ENCODE results near the gene PLXND1.
"Not testable (repeated sequence)": the region's sequence is repeated elsewhere in the genome, so short reads cannot be mapped to it uniquely, and the experiment has no call there.

Gene PLXND1

DNA sequence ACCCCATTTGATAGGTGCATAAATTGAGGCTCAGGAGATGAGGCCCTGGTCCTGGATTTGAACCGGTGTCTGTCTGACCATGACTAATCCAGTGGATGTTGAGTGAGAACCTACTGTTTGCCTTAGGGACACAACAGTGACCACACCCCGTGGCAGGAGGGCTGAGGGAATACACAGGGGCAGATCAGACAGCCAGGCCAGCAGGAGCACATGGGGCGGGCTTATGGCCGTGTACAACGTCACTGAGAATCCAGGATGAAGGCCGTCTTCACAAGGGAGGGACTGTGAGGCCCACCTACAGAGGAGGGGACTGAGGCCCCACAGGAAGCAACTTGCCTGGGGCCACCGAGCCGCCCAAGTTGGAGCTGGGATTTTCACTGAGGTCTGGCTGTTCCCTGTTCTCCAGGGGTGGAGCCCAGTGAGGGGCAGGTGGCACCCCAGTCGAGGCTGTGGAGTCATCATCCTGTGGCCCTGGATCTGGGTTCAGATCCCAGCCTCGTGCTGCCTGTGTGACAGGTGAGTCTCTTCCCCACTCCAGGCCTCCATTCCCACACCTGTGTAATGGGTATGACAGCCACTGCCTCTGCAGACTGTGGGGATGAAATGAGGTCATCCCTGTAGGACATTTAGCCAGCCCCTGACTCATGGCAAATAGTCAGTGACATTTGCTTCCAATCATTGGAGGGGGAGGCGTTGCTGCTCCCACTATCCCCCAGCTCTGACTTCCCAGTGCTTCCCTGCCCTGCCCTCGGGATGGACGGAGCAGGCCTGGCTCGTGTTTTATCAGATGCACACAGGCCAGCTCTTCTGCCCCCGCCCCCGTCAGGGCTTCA, 6.3 kb upstream of the PLXND1 start:
- no peak for DNase-seq

DNA sequence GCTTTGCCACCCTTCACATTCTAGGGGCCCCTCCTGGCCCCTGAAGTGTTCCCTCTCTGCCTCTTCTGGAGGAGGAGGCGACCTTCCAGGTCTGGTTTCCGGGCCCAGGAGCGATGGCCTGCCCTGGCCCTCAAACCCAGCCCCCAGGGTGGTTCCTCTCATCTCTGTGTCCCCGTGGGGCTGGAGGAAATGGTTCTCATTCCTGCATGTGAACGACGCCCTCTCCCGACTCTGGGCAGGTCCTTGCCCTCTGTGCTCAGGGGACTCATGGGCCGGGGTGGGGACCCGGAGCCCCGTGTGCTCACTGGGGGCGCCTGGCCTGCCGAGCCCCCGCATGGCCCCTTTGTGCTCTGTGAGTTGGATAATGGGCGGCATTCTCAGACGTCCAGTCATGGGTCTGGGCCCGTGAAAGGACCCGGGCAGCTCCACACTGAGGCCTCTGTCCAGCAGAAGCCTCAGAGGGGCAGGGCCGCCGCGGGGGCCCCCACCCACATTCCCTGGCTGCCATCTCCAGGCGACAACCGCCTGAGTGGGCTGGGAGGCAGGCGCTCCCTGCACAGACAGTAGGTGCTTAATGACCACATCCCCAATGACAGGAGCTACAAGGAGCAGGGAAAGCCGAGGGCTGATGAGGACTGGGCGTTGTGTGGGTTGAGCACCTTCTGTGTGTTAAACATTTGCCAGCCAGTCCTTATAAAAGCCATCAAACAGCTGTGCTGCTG, 5.5 kb upstream of the PLXND1 start:
- DNase-seq = no peak

DNA sequence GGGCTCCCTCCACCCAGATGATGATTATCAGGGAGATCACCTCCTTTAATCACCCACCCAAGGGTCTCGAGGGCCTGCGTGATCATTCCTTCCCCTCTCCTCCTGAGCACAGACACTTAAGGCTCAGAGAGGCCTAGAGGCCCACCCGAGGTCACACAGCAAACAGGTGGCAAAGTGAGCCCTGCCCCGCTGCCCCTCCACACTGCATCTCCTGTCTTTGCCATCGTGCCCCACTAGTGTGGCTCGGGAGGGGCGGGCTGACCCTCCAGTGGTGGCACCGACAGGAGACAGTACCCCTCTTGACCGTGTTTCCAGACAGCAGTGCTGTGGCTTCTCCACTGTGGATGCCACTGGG, 4.9 kb upstream of the PLXND1 start:
- DNase-seq = no peak

DNA sequence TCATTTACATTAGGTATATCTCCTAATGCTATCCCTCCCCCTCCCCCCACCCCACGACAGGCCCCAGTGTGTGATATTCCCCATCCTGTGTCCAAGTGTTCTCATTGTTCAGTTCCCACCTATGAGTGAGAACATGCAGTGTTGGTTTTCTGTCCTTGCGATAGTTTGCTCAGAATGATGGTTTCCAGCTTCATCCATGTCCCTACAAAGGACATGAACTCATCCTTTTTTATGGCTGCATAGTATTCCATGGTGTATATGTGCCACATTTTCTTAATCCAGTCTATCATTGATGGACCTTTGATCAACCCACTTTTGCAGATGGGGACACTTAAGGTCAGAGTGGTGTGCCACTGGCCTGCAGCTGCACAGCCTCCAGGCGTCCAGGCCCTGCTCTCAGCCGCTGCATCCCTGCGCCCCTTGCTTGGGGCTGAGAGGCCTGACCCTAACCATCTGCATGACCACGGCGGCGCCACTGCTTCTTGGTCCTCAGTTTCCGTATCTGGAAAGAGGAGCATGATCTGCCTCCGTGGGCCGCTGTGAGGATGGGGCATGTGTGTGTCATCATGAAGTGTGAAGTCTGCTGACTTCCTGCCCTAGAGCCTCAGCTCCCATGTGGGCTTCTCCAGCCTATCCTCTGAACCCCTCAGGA, 4.4 kb upstream of the PLXND1 start:
- DNase-seq = not testable (repeated sequence)

DNA sequence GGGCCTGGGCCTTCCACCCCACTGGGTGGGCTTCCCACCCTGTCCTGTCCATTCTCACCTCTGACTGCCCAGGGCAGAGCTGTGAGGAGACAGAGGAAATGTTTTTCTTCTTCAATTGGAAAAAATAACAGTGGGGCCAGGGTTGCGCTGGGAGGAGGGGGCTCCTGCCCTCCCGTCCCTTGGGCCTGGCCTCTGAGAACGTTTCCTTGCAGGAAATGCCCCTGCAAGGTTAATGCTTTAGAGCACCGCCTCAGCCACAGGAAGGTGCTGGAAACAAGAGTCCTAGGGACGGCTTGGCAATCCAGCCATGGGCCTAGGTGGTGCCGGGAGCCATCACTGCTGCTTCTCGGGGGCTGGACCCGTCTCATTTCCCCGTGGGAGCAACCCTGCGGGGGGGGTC, 3.8 kb upstream of the PLXND1 start:
- DNase-seq = no peak

DNA sequence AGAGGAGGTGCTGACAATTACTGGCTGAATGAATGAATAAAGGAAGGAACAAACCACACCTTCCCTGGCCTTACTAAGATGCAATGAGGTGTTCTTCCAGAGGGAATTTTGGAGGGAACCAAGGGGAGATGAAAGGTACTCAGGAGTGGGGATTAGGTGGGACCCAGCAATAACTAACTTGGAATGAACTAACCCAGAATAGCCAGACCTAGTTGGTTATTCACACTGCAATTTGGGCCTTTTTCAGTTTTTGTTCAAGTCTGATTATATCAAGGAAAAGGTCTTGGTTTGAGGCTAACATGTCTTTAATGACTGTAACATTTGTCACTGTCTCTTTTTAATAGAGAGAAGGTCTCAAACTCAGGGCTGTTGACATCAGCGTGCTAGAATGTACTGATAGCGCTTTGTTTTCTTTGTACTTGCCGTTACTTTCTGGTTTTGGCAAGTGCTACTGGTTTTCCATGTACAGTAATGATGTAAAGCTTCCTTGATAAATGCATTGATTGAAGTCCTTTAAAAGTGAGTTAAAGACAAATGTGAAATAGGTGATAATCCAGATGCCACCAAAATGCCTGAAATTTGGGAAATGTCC, 3.2 kb upstream of the PLXND1 start:
- DNase-seq = no peak

DNA sequence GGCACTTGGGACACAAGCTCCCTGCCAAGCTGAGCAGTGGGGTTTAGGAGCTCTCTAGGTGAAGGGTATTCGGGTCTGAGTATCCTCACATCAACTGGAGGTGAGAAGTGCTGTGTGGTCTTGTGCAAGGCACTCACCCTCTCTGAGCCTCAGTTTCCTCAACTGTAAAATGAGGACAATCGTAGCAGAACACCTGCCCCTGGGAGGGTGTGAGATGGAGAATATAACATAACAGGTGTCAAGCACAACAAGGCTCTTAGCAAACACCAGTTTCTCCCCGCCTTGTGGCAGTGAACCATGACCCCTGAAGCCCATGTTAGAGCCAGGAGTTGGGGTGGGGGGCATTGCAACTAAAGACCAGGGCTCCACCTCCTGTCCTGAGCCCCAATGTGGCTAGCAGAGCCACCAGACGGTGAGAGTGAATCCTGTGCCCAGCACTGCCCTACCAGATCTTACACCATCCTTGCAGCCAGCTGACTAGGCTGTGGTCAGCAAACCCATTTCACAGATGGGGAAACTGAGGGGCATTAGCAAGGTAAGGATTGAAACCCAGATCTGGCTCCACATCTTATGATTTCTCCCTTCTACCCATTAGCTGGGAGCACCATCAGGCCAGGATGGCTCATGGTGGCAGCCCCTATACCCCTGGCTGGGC, 2.6 kb upstream of the PLXND1 start:
- no peak for DNase-seq

DNA sequence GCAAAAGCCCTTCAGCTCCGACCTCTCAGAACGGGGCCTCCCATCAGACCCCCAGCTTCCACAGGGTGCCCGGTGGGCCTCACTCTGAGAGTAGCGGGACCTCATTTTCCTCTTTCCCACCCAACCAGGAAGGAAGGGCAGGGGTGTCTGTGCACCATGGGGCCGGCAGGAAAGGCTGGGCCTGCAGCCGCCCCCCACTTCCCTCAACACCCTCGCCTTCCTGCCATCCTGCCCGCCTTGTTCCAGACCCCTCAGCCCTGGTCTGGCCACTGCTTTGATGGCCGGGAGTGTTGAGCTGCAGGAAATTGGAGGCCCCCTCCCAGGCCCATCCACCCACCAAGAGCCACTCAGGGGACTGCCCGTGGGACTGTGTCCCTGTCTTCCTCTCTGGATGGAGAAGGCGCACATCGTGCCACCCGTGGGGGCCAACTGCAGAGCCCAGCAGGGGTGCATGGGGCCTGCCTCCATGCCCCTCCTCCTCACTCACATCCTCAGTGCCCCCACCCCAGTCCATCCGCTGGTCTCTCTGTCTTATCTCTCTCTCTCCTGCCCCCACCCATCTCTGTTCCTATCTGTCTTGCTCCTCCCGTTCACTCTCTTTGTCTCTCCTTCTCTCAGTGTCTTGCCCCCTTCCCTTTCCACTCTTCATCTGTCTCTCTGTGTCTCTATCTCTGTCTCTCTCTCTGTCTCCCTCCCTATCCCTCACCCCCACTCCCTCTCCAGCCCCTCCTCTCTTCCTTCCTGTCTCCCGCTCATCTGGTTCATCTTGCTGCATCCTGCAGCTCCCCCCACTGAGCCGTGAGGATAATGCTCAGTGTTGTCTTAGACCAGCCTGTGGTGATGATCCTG, 1.8 kb upstream of the PLXND1 start:
- peak; percentile 39 for DNase-seq

DNA sequence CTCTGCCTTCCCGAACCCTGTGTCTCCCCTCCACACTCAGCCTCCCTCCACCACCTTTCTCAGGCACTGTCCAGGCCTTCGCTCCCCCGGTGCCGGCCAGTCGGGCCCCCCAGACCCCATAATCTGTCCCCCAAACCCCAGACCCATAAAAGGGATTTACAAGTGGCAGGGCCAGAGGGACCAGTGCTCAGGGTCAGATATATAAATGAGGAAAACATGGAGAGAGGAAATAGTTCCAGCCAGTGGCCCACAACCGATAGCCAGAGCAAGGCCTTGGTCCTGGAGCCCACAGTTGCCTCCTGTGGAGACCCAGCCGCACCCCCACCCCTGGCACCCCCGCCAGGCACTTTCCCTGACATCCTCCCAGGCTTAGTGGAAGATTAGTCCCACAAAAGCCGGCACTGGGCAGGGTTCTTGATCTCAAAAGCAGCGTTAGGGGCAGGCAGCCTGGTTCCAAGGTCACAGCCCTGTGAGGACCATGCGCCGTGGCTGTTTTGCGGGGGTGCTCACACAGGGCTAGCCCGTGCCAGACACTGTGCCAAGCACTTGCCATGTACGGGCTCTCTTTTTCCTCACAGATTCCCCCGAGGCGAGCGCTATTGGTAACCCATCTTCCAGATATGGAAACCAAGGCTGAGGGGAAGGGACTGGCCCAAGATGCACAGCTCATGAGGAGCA, 1.1 kb upstream of the PLXND1 start:
- DNase-seq = no peak

DNA sequence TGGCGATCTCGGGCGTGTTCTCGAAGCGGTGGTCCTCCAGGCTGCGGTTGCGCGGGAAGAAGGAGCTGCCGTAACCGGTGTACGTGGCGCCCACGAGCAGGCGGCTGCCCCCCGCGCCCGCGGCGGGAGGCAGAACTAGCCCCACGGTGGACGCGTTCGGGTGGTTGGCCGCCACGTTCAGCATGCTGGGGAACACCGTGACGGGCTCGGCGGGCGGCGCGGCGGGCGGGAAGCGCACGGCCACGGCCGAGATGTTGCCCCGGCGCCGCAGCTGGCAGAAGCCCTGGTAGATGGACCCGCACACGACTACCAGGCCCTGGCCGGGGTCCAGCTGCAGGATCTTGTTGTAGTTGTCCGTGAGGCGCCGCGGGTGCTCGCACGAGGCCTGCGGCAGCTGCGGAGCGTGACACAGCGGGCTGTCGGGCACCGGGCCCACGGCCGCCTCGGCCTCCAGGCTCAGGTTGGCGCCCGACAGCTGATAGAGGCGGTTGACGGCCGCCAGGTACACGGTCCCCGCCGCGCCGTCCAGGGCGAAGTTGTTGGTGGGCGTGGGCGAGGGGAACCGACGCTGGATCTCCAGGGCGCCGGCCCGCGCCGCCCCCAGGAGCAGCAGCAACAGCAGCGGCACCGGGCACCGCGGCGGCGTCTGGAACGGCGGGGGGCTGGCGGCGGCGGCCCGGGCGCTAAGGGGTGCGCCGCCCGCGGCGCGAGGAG, 397 bp downstream of the PLXND1 start:
- no peak for DNase-seq

DNA sequence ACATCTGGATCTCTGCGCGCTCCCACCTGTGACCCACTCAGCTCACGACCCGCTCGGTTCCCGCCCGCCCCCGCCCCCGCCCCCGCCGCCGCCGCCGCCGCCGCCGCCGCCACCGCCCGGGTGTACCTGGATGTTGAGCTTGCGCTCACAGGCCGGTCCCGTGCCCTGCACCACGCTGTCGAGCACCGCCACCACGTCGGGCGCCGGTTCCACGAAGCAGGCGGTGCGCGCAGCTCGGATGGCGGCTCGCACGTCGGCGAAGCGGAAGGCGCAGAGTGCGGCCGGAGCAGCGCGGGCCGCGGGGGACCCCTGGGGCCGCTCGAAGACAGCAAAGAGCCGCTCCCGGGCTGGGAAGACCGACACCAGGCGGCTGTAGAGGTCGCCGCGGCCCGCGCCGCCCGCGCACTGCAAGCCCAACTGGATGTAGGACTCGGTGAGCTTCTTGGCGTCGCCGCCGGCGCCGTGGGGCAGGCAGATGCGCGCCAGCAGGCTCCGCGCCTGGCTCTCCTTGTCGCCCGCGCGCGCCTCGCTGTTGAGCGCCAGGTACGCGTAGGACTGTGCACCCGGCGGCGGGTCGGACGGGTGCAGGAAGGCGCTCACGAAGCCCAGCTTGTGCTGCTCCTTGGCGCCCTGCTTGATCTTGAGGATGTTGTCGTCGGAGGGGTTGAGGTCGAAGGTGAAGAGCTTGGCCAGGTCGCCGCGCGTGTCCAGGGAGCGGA, 1.1 kb downstream of the PLXND1 start:
- DNase-seq = peak; percentile 17

DNA sequence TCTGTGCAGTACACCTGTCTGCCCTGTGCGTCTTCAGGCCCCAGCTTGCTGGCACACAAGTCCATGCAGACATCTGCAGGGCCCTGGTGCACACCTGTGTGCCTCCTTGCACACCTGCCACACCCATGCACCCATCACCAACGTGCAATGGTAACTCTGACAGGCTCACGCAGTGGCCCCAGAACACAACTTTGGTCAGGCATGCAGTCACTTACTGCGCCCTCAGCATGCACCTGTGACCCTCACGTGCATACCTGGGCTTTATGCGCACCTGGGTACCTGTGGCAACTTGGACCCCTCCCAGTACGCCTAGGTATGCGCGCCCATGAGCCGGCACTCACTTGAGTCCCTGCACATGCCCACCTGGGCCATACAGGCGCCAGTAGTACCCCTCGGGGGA, 1.7 kb downstream of the PLXND1 start:
- no peak for DNase-seq

DNA sequence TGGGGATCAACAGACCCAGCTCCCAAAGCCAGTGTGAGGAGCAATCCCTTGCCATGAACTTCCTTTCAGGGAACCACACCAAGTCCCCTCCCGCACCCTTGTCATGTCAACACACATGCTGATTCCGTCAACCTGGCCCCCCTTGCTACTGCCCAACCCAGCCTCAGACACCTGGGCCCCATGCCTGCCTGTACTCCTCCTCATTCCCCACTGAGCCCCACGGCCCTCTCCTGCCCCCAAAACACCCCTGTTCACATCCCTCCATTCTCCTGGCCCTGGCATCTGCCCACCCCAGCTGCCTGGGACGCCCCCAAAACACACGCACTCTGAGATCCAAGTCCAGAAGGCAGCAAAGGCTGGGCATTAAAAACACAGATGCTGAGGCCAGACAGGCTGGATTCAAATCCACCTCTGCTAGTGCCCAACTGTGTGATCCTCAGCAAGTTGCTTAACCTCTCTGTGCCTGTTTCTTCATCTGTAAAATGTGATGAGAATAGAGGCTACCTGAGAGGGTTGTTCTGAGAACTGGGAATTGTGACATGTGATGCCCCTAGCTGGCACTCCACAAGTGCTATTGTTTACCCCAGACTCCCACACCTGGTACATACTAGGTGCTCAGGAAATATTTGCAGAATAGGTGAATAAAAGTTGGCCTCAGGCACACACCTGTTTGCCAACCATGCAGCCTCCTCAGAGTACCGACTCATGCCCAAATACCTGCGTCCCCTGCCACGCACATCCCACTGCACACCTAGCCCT, 2.3 kb downstream of the PLXND1 start:
- no peak for DNase-seq

DNA sequence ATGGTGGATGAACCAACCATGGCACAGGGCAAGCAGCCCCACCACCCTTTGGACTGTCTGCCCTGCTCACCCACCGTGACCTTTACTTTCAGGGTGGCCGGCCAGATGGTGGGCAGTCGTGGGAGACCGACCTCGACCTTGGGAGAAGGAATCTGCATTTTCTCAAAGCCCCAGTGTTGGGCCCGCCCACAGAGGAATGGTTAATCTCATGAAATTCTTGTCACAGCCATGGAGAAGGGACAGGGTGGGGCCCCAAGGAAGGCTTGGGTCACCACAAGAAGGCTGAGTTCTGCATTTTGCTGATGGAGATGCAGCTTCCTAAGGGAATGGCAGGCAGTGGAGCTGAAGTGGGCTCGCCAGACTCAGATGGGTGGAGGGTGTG, 2.9 kb downstream of the PLXND1 start:
- DNase-seq = peak; percentile 38

DNA sequence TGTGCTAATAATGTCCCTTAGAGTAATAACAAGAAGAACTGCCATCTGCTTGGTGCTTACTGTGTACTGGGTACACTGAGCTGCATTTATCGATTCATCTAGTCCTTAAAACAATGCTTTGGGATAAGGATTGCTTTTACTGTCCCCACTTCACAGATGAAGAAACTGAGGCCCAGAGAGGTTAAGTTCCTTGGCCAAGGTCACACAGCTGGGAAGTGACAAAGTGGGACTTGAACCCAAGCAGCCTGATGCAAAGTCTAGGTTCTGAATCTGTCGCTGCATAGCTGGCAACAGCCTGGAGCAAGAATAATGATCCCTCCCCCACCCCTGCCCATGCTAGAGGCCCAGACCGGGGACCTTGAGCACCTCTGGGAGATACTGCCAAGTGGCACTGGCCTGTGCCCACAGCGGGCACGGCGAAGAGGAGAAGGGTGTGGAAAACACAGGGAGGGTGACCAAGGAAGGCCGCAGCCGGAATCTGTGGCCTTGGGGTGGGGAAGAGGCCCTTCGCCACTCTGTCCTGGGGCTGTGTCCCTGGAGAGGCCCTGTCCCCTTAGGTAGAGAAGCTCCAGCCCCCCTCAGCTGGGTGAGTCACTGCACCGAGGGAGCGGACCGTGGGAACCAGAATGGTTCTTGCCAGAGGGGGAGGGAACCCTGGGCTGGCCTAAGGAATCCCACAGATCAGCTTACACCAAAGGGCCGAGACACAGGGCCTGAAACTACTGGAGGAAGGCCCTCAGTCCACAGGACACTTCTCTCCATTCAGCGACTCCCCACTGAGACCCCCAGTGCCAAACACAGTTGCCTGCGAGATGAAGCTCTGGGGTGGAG, 3.5 kb downstream of the PLXND1 start:
- DNase-seq = no peak

DNA sequence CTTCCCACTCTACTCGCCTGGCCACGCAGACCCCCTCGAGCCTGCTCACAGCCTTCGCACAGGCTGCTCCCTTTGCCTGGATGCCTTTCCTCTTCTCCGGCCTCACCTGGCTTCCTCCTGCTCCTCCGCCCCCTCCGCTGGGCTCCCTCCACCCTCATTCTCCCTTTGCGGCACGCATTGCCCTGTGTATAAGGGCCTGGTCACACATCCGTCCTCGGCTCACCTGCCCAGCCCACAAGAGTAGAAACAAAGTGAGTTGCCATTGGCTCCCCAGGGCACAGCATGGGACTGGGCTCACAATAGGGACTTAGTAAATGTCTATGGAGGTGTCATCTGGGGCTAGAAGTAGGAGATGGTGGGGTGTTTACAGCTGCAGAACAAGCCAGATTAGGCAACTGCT, 4.2 kb downstream of the PLXND1 start:
- DNase-seq = no peak

DNA sequence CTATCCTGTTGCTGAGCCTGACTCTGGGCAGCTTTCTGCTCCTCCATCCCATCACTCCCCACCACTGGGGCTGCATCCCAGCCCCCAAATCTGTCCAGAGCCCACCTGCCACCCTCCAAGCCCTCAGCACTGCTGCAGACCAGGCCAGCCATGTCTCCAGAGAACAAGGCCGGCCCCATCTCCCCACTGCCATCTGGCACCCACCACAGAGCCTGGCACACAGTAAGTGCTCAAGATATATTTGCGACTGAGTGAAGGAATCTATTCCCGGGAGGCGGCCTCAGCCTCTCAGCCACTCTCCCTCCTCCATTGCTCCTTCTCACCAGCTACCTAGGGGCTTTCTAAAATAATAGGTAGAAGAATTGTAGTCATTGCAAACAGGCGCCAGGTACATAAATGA, 4.8 kb downstream of the PLXND1 start:
- DNase-seq = no peak

DNA sequence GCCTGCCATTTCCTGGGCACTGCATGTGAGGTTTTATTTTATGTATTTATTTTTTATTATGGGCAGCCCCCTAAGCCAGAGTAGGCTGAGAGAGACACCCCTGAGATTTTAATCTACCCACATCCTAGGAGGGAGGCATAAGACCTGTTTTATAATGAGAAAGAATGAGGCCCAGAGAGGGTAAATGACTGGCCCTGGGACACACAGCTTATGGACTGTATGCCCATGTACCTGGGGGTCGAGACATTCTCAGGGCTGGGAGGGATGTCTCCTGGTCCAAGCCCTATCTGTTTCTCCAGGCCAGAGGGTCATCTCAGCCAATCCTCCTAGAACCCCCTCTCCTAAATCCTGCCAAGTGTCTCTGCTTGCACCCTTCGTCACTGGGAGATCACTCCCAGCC, 6.1 kb downstream of the PLXND1 start:
- no peak for DNase-seq

DNA sequence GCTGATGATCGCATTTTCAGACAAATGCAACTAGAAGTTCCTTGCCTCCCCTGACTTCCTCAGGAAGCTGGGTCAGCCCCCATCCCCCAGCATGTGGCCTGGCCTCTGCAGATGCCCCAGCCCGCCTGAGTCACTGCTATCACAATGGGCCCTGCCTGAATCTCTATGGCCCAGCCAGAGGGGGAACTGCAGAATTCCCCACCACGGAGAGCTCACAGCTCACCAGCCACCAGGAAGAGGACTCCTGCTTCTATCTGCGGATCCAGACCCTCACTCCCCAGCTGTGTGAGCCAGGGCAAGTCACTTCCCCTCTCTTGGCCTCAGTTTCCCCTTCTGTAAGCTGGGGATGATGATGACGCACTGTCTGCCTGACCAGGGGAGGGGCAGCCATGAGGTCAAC, 6.9 kb downstream of the PLXND1 start:
- peak; percentile 87 for DNase-seq

Data from MV-4-11 (cell line).